Neuronal stem cell (in vitro differentiated cells): ENCODE data around the gene RELN.

Experiments
- DNase-seq: peaks from one replicate; pipeline ENCODE4 v3.0.0-alpha.2; 2013; ENCODE audit warnings: low spot score
- H2AFZ ChIP-seq: one replicate; pipeline ENCODE4 v1.6.1; 2013; ENCODE audit warnings: mild to moderate bottlenecking, low read length, inconsistent platforms
- H2AK5ac ChIP-seq: 2 replicates; pipeline ENCODE4 v1.6.1; 2013; ENCODE audit warnings: low read depth, mild to moderate bottlenecking, inconsistent platforms, low read length, moderate library complexity, mixed read lengths
- H2BK120ac ChIP-seq: 2 replicates; pipeline ENCODE4 v1.6.1; 2013; ENCODE audit warnings: low read depth, mild to moderate bottlenecking, inconsistent platforms, low read length, moderate library complexity, mixed read lengths
- H2BK12ac ChIP-seq: one replicate; pipeline ENCODE4 v1.6.1; 2013; ENCODE audit warnings: low read length, inconsistent platforms
- H2BK15ac ChIP-seq: 2 replicates; pipeline ENCODE4 v1.6.1; 2013; ENCODE audit warnings: mild to moderate bottlenecking, low read length, inconsistent platforms, mixed read lengths
- H2BK5ac ChIP-seq: one replicate; pipeline ENCODE4 v1.6.1; 2013; ENCODE audit warnings: inconsistent platforms, mild to moderate bottlenecking, low read length, moderate library complexity
- H3K14ac ChIP-seq: one replicate; pipeline ENCODE4 v1.6.1; 2013; ENCODE audit warnings: low read length, inconsistent platforms
- H3K18ac ChIP-seq: 2 replicates; pipeline ENCODE4 v1.6.1; 2013; ENCODE audit warnings: low read length, inconsistent platforms
- H3K23ac ChIP-seq: 2 replicates; pipeline ENCODE4 v1.6.1; 2013; ENCODE audit warnings: low read depth, mild to moderate bottlenecking, mixed read lengths, low read length, inconsistent platforms; ENCODE audit not compliant: poor library complexity
- H3K27ac ChIP-seq: replicated peaks from 3 replicates; pipeline ENCODE4 v1.5.1; 2013; ENCODE audit warnings: low read length, inconsistent platforms
- H3K27me3 ChIP-seq, 3 experiments: 2 replicates each; pipeline ENCODE4 v1.6.1; 2013; ENCODE audit warnings: low read length in 3 of 3, mild to moderate bottlenecking in 2 of 3, inconsistent platforms in 1 of 3, low read depth in 1 of 3, mixed read lengths in 1 of 3, moderate library complexity in 1 of 3; ENCODE audit not compliant: control insufficient read depth in 3 of 3, insufficient read depth in 3 of 3
- H3K36me3 ChIP-seq, 2 donors: replicated peaks in 1 of 2; 2 replicates each; pipeline ENCODE4 v1.6.1; 2013; ENCODE audit warnings: low read length in 2 of 2; ENCODE audit not compliant: control insufficient read depth in 2 of 2, insufficient read depth in 2 of 2
- H3K4ac ChIP-seq: 2 replicates; pipeline ENCODE4 v1.6.1; 2013; ENCODE audit warnings: inconsistent platforms, mild to moderate bottlenecking, low read length, moderate library complexity
- H3K4me1 ChIP-seq, 2 donors: 1 replicate in 1 of 2; 2 replicates in 1 of 2; pipeline ENCODE4 v1.6.1; 2013; ENCODE audit warnings: low read length in 2 of 2, low read depth in 1 of 2; ENCODE audit not compliant: control insufficient read depth in 2 of 2, insufficient read depth in 1 of 2
- H3K4me2 ChIP-seq: one replicate; pipeline ENCODE4 v1.6.1; 2013; ENCODE audit warnings: mild to moderate bottlenecking, low read length, inconsistent platforms; ENCODE audit not compliant: insufficient read depth, poor library complexity, severe bottlenecking
- H3K4me3 ChIP-seq, 2 donors: 2 replicates each; pipeline ENCODE4 v1.5.1; 2013; ENCODE audit warnings: low read length in 2 of 2, mild to moderate bottlenecking in 2 of 2, inconsistent platforms in 1 of 2, moderate library complexity in 1 of 2
- H3K79me1 ChIP-seq: one replicate; pipeline ENCODE4 v1.6.1; 2013; ENCODE audit warnings: low read depth, mild to moderate bottlenecking, inconsistent platforms, low read length, moderate library complexity
- H3K9ac ChIP-seq: one replicate; pipeline ENCODE4 v1.6.1; 2013; ENCODE audit warnings: mild to moderate bottlenecking, low read depth, low read length, inconsistent platforms; ENCODE audit not compliant: poor library complexity
- H3K9me3 ChIP-seq, 2 donors: replicated peaks in 1 of 2; 2 replicates each; pipeline versions ENCODE3 to v1.6.1; 2013; ENCODE audit warnings: low read length in 2 of 2, mild to moderate bottlenecking in 2 of 2, inconsistent platforms in 1 of 2, low read depth in 1 of 2, mixed read lengths in 1 of 2, moderate library complexity in 1 of 2; ENCODE audit not compliant: control insufficient read depth in 2 of 2, insufficient read depth in 1 of 2
- H4K8ac ChIP-seq: one replicate; pipeline ENCODE4 v1.6.1; 2013; ENCODE audit warnings: low read depth, mild to moderate bottlenecking, inconsistent platforms, low read length, moderate library complexity
- H4K91ac ChIP-seq: one replicate; pipeline ENCODE4 v1.6.1; 2013; ENCODE audit warnings: low read length, low read depth, mild to moderate bottlenecking, inconsistent platforms; ENCODE audit not compliant: poor library complexity
- WGBS, 2 donors: extraction: QIAGEN DNeasy Blood & Tissue Kit; methylation state at CpG; one replicate each; pipeline ENCODE4 v1.1.7; 2013; ENCODE audit warnings: missing lambda C conversion rate in 2 of 2, mixed read lengths in 1 of 2; ENCODE audit not compliant: insufficient read length in 2 of 2, insufficient replicate concordance in 1 of 2; ENCODE audit errors: extremely low coverage in 2 of 2; 5-methylcytosine and 5-hydroxymethylcytosine counted together

The RELN gene

GRCh38 chr7:103571586-103571985, 417.9 kb downstream of the RELN start:
- H3K4me1 ChIP-seq, result no peaks in the 10 kb centered on the region
- no peak overlapping the region for H2BK120ac ChIP-seq
- no peak overlapping the region for H2BK12ac ChIP-seq
- no peak overlapping the region for H2AFZ ChIP-seq
- no peaks in the 10 kb centered on the region for H3K36me3 ChIP-seq
- no peak overlapping the region for H2BK15ac ChIP-seq
- no peak overlapping the region for H3K4ac ChIP-seq
- no peak overlapping the region for H2BK5ac ChIP-seq
- H3K18ac ChIP-seq, result no peak overlapping the region
- no peak overlapping the region for H3K9ac ChIP-seq
- H3K27me3 ChIP-seq, result no peaks in the 10 kb centered on the region
- no peak overlapping the region for H3K14ac ChIP-seq
- no peak overlapping the region for H3K23ac ChIP-seq
- H3K4me2 ChIP-seq, result no peak overlapping the region
- H3K9me3 ChIP-seq, result no peaks in the 10 kb centered on the region
- no peaks in the 10 kb centered on the region for H3K79me1 ChIP-seq
- DNase-seq, result no peak
- H4K91ac ChIP-seq, result no peak overlapping the region
- H2AK5ac ChIP-seq, result no peak overlapping the region
- no peak overlapping the region for H4K8ac ChIP-seq
- no CpG with 5 or more reads among the region's 4 CpGs for whole genome bisulfite sequencing, 2 donors
- no peak overlapping the region for H3K27ac ChIP-seq
- H3K4me3 ChIP-seq, result no peak overlapping the region

GRCh38 chr7:103569621-103570305, 419.7 kb downstream of the RELN start:
- Histone ChIP-seq H4K91ac (no peak overlapping the region), H3K4ac (no peak overlapping the region), H2BK15ac (no peak overlapping the region), H2AFZ (no peak overlapping the region), H3K27ac (no peak overlapping the region), H3K9ac (no peak overlapping the region), H3K27me3 (no peaks in the 10 kb centered on the region), H3K4me1 (no peaks in the 10 kb centered on the region), H2BK5ac (no peak overlapping the region), H2AK5ac (no peak overlapping the region), H2BK12ac (no peak overlapping the region), H3K4me2 (no peak overlapping the region), H2BK120ac (no peak overlapping the region), H3K36me3 (no peaks in the 10 kb centered on the region), H3K14ac (no peak overlapping the region), H3K23ac (no peak overlapping the region), H4K8ac (no peak overlapping the region), H3K9me3 (no peaks in the 10 kb centered on the region), H3K79me1 (no peaks in the 10 kb centered on the region), H3K18ac (no peak overlapping the region), H3K4me3 (no peak overlapping the region)
- no CpG with 5 or more reads among the region's 4 CpGs for WGBS, 2 donors
- no peak for DNase-seq

- no peaks in the 10 kb centered on the region for H3K9me3 ChIP-seq
- H3K23ac ChIP-seq, result no peak overlapping the region
- H3K4ac ChIP-seq, result no peak overlapping the region
- DNase-seq, result no peak
- H3K14ac ChIP-seq, result no peak overlapping the region
- H3K27ac ChIP-seq, result no peak overlapping the region
- H3K4me3 ChIP-seq, result no peak overlapping the region
- WGBS, 2 donors, result no CpG with 5 or more reads among the region's 2 CpGs
- peaks cover 0 to 3% of the 10 kb centered on the region in 2 donors for H3K4me1 ChIP-seq
- H3K18ac ChIP-seq, result no peak overlapping the region
- H2BK5ac ChIP-seq, result no peak overlapping the region
- H4K91ac ChIP-seq, result no peak overlapping the region
- no peaks in the 10 kb centered on the region for H3K36me3 ChIP-seq
- no peaks in the 10 kb centered on the region for H3K79me1 ChIP-seq
- no peak overlapping the region for H2AK5ac ChIP-seq
- no peaks in the 10 kb centered on the region for H3K27me3 ChIP-seq
- H4K8ac ChIP-seq, result no peak overlapping the region
- H3K4me2 ChIP-seq, result no peak overlapping the region
- H2BK12ac ChIP-seq, result no peak overlapping the region
- H3K9ac ChIP-seq, result no peak overlapping the region
- no peak overlapping the region for H2BK120ac ChIP-seq
- H2AFZ ChIP-seq, result no peak overlapping the region
- H2BK15ac ChIP-seq, result no peak overlapping the region
Observed at GRCh38 chr7:103564416-103564815, 425.0 kb downstream of the RELN start.

GRCh38 chr7:103560136-103560535, 429.3 kb downstream of the RELN start:
- Histone ChIP-seq H3K9me3 (no peaks in the 10 kb centered on the region), H3K18ac (no peak overlapping the region), H3K27me3 (peaks cover 0 to 3% (median 0%) of the 10 kb centered on the region in 3 experiments), H2AFZ (no peak overlapping the region), H2BK15ac (no peak overlapping the region), H2BK12ac (no peak overlapping the region), H3K4me1 (peaks cover 0 to 5% of the 10 kb centered on the region in 2 donors), H3K27ac (no peak overlapping the region), H3K4ac (no peak overlapping the region), H3K36me3 (no peaks in the 10 kb centered on the region), H3K4me3 (no peak overlapping the region), H3K14ac (no peak overlapping the region), H4K91ac (no peak overlapping the region), H3K23ac (no peak overlapping the region), H2BK5ac (no peak overlapping the region), H2BK120ac (no peak overlapping the region), H3K79me1 (no peaks in the 10 kb centered on the region), H3K4me2 (no peak overlapping the region), H4K8ac (no peak overlapping the region), H2AK5ac (no peak overlapping the region), H3K9ac (no peak overlapping the region)
- no peak for DNase-seq
- no CpG with 5 or more reads among the region's 1 CpG for WGBS, 2 donors
